ENCODE data around the gene KIF26B.

DNA sequence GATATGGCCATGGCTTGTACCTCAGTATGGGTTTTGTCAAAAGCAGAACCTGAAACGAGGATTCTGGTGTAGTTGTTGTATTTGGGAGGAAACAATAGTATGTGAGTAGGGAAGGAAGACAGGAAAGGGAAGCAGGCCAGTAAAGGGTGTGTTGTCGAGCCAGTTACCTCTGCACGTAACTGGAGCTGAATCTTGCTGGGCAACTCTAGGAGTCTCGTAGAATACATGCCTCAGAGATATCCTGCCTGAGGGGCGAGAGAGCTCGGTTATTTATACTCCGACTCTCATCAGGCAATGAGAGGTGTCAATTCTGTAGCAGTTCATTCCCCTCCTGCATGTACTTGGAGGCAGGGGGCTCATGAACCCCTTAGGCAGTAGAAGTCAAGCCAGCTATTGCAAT, 45.9 kb upstream of the KIF26B start:
- TF ChIP-seq YY1 (IDR thresholded peaks at IDR 0.05; ENCODE audit: low read depth, low read length) (no peak), SPI1 (IDR thresholded peaks at IDR 0.05; ENCODE audit: borderline replicate concordance, insufficient read depth, low read depth, low read length) (no peak)
